T-helper 1 cell (primary cell): ENCODE measurements around the gene SCN4B.

Experiments used
- DNase-seq, 5 donors: peaks; one replicate each; pipeline ENCODE4 v3.0.0-alpha.2; 2012 to 2020

SCN4B gene

GRCh38 chr11:118128310-118128709 lies 24.3 kb downstream of the SCN4B start:
- DNase-seq = no peak

- DNase-seq = no peak
Measured at GRCh38 chr11:118126082-118126838, 26.4 kb downstream of the SCN4B start.

- DNase-seq = no peak
Measured at GRCh38 chr11:118124929-118125535, 27.6 kb downstream of the SCN4B start.

- no peak for DNase-seq
Measured at GRCh38 chr11:118120793-118121192, 31.8 kb downstream of the SCN4B start.

GRCh38 chr11:118117790-118118601 lies 34.6 kb downstream of the SCN4B start:
- no peak for DNase-seq

- no peak for DNase-seq
Measured at GRCh38 chr11:118115048-118115447, 37.6 kb downstream of the SCN4B start.

GRCh38 chr11:118114266-118114665 lies 38.4 kb downstream of the SCN4B start:
- DNase-seq = no peak

GRCh38 chr11:118112711-118113430 lies 39.8 kb downstream of the SCN4B start:
- no peak for DNase-seq

- DNase-seq = no peak
Measured at GRCh38 chr11:118111744-118112035, 40.9 kb downstream of the SCN4B start.

- no peak for DNase-seq
Measured at GRCh38 chr11:118111019-118111743, 41.4 kb downstream of the SCN4B start.

GRCh38 chr11:118109231-118109630 lies 43.4 kb downstream of the SCN4B start:
- DNase-seq = no peak

GRCh38 chr11:118108513-118108912 lies 44.1 kb downstream of the SCN4B start:
- no peak for DNase-seq

- no peak for DNase-seq
Measured at GRCh38 chr11:118106789-118107335, 45.8 kb downstream of the SCN4B start.

- DNase-seq = no peak
Measured at GRCh38 chr11:118105657-118106305, 46.8 kb downstream of the SCN4B start.

- DNase-seq = no peak
Measured at GRCh38 chr11:118104491-118104890, 48.1 kb downstream of the SCN4B start.

GRCh38 chr11:118102721-118103261 lies 49.8 kb downstream of the SCN4B start:
- no peak for DNase-seq

- DNase-seq = no peak
Measured at GRCh38 chr11:118100691-118101232, 51.9 kb downstream of the SCN4B start.

- no peak for DNase-seq
Measured at GRCh38 chr11:118099838-118100556, 52.6 kb downstream of the SCN4B start.

GRCh38 chr11:118098996-118099837 lies 53.4 kb downstream of the SCN4B start:
- DNase-seq = no peak
